NB4 (cell line): ENCODE data around the gene PLEKHM2.

Experiments used
- MYC ChIP-seq: IDR thresholded peaks from 2 replicates; pipeline ENCODE4 v1.6.1; 2011; ENCODE audit warnings: low read depth, low read length
- POLR2A ChIP-seq: IDR thresholded peaks from 2 replicates; pipeline ENCODE4 v1.6.1; 2011; ENCODE audit warnings: mild to moderate bottlenecking; ENCODE audit not compliant: insufficient read length; ENCODE audit errors: extremely low read depth
- TF ChIP-seq, protein P1 (sequence below): IDR thresholded peaks from one replicate; pipeline ENCODE4 v1.5.1; 2012; ENCODE audit warnings: low read depth, low read length
- TF ChIP-seq, protein P2 (sequence below): IDR thresholded peaks from 2 replicates; pipeline ENCODE4 v1.6.1; 2011; ENCODE audit warnings: low read depth, low read length

DNA sequence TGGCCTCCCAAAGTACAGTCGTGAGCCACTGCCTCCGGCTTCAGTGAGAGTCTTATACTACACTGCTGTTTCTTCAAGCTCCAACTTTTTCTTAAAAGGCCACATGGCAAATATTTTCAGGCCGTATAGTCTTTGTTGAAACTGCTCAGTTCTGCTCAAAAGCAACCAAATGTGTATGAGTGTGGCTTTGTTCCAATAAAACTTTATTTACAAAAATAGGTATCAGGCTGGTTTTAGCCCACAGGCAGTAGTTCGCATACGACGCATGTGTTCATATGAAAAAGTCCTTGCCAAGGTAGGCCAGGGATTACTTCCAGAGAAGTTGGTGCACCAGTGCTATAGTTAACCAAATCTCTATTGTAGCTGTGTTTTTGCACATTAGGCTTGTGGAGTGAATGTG is 6.2 kb downstream of the PLEKHM2 start:
- TF ChIP-seq, protein P1, sequence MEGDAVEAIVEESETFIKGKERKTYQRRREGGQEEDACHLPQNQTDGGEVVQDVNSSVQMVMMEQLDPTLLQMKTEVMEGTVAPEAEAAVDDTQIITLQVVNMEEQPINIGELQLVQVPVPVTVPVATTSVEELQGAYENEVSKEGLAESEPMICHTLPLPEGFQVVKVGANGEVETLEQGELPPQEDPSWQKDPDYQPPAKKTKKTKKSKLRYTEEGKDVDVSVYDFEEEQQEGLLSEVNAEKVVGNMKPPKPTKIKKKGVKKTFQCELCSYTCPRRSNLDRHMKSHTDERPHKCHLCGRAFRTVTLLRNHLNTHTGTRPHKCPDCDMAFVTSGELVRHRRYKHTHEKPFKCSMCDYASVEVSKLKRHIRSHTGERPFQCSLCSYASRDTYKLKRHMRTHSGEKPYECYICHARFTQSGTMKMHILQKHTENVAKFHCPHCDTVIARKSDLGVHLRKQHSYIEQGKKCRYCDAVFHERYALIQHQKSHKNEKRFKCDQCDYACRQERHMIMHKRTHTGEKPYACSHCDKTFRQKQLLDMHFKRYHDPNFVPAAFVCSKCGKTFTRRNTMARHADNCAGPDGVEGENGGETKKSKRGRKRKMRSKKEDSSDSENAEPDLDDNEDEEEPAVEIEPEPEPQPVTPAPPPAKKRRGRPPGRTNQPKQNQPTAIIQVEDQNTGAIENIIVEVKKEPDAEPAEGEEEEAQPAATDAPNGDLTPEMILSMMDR, result no peak
- no peak for TF ChIP-seq POLR2A
- TF ChIP-seq MYC, result no peak
- TF ChIP-seq, protein P2, sequence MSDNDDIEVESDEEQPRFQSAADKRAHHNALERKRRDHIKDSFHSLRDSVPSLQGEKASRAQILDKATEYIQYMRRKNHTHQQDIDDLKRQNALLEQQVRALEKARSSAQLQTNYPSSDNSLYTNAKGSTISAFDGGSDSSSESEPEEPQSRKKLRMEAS, result no peak
